ENCODE measurements around the gene PARP14. TPM values are rescaled to one million over a fixed set of nuclear protein-coding genes. Genes with fewer than 3 reads are reported as not detected.

PARP14 gene
- total and polyA plus RNA-seq, 10 of the 15 experiments (the other 5 are each of a cell fraction or from before 2014, with no cell fraction given), result 21.6 to 189 (median 92.7) TPM

DNA sequence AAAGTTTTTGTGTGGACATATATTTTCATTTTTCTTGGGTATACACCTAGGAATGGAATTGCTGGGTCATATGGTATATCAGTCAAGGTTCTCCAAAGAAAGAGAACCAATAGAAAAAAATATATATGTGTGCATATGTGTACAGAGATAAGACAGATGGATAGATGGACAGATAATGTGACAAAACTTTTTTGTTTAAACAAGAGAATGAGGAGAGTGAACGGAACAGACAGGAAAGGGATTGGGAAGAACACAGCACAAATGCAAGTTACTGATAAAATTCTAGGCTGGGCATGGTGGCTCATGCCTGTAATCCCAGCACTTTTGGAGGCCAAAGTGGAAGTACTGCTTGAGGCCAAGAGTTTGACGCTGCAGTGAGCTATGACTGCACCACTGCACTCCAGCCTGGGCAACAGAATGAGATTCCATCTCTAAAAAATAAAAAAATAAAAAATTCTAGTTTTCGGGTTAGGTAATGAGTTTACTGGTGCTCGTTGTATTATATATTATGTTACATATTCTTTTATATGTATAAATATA lies 63.0 kb downstream of the PARP14 start (continued):
- TF ChIP-seq, protein P1, sequence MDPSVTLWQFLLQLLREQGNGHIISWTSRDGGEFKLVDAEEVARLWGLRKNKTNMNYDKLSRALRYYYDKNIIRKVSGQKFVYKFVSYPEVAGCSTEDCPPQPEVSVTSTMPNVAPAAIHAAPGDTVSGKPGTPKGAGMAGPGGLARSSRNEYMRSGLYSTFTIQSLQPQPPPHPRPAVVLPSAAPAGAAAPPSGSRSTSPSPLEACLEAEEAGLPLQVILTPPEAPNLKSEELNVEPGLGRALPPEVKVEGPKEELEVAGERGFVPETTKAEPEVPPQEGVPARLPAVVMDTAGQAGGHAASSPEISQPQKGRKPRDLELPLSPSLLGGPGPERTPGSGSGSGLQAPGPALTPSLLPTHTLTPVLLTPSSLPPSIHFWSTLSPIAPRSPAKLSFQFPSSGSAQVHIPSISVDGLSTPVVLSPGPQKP (IDR thresholded peaks at IDR 0.05; ENCODE audit: low read depth, low read length), result no peak
- TF ChIP-seq RAD51 (IDR thresholded peaks at IDR 0.05) (no peak), CBX5 (IDR thresholded peaks at IDR 0.05; ENCODE audit: low read depth) (no peak), SMARCA5 (IDR thresholded peaks at IDR 0.05) (no peak), RB1 (IDR thresholded peaks at IDR 0.05; ENCODE audit: borderline replicate concordance) (no peak), IKZF1 (conservative IDR thresholded peaks at IDR 0.05) (no peak), TCF12 (IDR thresholded peaks at IDR 0.05; ENCODE audit: low read depth, low read length) (no peak), NFIC (IDR thresholded peaks at IDR 0.05; ENCODE audit: low read depth, low read length) (no peak)
- TF ChIP-seq, protein P2, sequence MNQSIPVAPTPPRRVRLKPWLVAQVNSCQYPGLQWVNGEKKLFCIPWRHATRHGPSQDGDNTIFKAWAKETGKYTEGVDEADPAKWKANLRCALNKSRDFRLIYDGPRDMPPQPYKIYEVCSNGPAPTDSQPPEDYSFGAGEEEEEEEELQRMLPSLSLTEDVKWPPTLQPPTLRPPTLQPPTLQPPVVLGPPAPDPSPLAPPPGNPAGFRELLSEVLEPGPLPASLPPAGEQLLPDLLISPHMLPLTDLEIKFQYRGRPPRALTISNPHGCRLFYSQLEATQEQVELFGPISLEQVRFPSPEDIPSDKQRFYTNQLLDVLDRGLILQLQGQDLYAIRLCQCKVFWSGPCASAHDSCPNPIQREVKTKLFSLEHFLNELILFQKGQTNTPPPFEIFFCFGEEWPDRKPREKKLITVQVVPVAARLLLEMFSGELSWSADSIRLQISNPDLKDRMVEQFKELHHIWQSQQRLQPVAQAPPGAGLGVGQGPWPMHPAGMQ (IDR thresholded peaks at IDR 0.05; ENCODE audit: borderline replicate concordance), result no peak
- TF ChIP-seq, protein P3, sequence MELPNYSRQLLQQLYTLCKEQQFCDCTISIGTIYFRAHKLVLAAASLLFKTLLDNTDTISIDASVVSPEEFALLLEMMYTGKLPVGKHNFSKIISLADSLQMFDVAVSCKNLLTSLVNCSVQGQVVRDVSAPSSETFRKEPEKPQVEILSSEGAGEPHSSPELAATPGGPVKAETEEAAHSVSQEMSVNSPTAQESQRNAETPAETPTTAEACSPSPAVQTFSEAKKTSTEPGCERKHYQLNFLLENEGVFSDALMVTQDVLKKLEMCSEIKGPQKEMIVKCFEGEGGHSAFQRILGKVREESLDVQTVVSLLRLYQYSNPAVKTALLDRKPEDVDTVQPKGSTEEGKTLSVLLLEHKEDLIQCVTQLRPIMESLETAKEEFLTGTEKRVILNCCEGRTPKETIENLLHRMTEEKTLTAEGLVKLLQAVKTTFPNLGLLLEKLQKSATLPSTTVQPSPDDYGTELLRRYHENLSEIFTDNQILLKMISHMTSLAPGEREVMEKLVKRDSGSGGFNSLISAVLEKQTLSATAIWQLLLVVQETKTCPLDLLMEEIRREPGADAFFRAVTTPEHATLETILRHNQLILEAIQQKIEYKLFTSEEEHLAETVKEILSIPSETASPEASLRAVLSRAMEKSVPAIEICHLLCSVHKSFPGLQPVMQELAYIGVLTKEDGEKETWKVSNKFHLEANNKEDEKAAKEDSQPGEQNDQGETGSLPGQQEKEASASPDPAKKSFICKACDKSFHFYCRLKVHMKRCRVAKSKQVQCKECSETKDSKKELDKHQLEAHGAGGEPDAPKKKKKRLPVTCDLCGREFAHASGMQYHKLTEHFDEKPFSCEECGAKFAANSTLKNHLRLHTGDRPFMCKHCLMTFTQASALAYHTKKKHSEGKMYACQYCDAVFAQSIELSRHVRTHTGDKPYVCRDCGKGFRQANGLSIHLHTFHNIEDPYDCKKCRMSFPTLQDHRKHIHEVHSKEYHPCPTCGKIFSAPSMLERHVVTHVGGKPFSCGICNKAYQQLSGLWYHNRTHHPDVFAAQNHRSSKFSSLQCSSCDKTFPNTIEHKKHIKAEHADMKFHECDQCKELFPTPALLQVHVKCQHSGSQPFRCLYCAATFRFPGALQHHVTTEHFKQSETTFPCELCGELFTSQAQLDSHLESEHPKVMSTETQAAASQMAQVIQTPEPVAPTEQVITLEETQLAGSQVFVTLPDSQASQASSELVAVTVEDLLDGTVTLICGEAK (IDR thresholded peaks at IDR 0.05; ENCODE audit: borderline replicate concordance), result no peak

All from GM12878 (cell line).